Activated CD8-positive, alpha-beta memory T cell treated with anti-CD3 and anti-CD28 coated beads, Interleukin-2, amount 10 ng/mL, durations not matched to agents 7 days and 5 days (primary cell): ENCODE measurements around the gene BAIAP2. TPM values are rescaled to one million over a fixed set of nuclear protein-coding genes. Genes with fewer than 3 reads are reported as not detected.

Experiments
- microRNA-seq: library from miRNA; unstranded; fragments of <30 nt; microRNA quantifications from one replicate; pipeline ENCODE4 v1.2.0, GENCODE V29; 2022
- total RNA-seq, 2 experiments: library from RNA; stranded (reverse); gene quantifications; one replicate each; pipeline ENCODE4 v1.2.3, GENCODE V29; 2021

BAIAP2 gene
- total RNA-seq, 2 experiments from 2014 or later, result 4.8 to 7.0 TPM

Small RNAs within 50 kb of the gene (microRNA-seq; reads per million reads assigned to microRNA genes)
- gene MIR1250 (not detected), gene MIR3065 (not detected), gene MIR338 (not detected), gene MIR657 (not detected)

Other genes starting within 250 kb of the BAIAP2 start
- gene CHMP6, start 43.3 kb upstream of the BAIAP2 start, total RNA-seq, result 10 to 100 TPM; 29.8 to 34.6 TPM
- not detected for gene PVALEF, start 130.4 kb downstream of the BAIAP2 start, total RNA-seq
- under 1 TPM; 0.06 to 0.26 TPM for gene AATK, start 131.1 kb downstream of the BAIAP2 start, total RNA-seq
- gene CEP131, start 187.8 kb downstream of the BAIAP2 start, total RNA-seq, result 10 to 100 TPM; 13.6 to 20.6 TPM
- gene TEPSIN, start 203.9 kb downstream of the BAIAP2 start, total RNA-seq, result 10 to 100 TPM; 53.6 to 56.3 TPM
- gene NDUFAF8, start 204.2 kb downstream of the BAIAP2 start, total RNA-seq, result 10 to 100 TPM; 41.6 to 53.7 TPM